ENCODE results near the gene ZNF618. TPM values are rescaled to one million over a fixed set of nuclear protein-coding genes. Genes with fewer than 3 reads are reported as not detected.

The ZNF618 gene
- total RNA-seq, 1 donor from 2014 or later, result 7.4 TPM

DNA sequence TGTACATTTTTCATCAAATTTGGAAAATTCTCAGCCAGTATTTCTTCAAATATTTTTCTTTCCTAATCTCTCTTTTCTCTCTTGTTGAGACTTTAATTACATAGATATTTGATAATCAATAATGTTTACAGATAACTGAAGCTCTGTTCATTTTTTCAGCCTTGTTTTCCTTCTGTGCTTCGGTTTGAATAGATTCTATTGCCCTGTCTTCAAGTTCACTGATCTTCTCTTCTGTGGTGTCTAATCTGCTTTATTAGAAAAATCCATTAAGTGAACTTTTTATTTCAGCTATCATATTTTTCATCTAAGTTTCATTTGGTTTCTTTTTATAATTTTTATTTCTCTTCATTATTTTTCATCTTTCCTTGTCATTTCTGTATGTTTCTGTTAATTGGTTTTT is 147.9 kb downstream of the ZNF618 start:
- H3K4me3 ChIP-seq, result no peak overlapping the region
- peaks cover 0 to 4% of the 10 kb centered on the region in 2 donors for H3K36me3 ChIP-seq
- no peak for DNase-seq (ENCODE audit: extremely low spot score in 2 of 2)
- no peak overlapping the region for H3K27ac ChIP-seq
- TF ChIP-seq POLR2AphosphoS5 (IDR thresholded peaks at IDR 0.05; ENCODE audit: insufficient read depth in 1 of 2, low read depth in 1 of 2) (no peak), POLR2A (IDR thresholded peaks at IDR 0.05) (no peak)
- TF ChIP-seq, protein P1, sequence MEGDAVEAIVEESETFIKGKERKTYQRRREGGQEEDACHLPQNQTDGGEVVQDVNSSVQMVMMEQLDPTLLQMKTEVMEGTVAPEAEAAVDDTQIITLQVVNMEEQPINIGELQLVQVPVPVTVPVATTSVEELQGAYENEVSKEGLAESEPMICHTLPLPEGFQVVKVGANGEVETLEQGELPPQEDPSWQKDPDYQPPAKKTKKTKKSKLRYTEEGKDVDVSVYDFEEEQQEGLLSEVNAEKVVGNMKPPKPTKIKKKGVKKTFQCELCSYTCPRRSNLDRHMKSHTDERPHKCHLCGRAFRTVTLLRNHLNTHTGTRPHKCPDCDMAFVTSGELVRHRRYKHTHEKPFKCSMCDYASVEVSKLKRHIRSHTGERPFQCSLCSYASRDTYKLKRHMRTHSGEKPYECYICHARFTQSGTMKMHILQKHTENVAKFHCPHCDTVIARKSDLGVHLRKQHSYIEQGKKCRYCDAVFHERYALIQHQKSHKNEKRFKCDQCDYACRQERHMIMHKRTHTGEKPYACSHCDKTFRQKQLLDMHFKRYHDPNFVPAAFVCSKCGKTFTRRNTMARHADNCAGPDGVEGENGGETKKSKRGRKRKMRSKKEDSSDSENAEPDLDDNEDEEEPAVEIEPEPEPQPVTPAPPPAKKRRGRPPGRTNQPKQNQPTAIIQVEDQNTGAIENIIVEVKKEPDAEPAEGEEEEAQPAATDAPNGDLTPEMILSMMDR (IDR thresholded peaks at IDR 0.05), result no peak
- H3K9me3 ChIP-seq, result peaks cover 2% of the 10 kb centered on the region
- no peaks in the 10 kb centered on the region for H3K27me3 ChIP-seq
- no peaks in the 10 kb centered on the region for H3K4me1 ChIP-seq
- intact Hi-C loops (cut with DNase I), result no loop called here

DNA sequence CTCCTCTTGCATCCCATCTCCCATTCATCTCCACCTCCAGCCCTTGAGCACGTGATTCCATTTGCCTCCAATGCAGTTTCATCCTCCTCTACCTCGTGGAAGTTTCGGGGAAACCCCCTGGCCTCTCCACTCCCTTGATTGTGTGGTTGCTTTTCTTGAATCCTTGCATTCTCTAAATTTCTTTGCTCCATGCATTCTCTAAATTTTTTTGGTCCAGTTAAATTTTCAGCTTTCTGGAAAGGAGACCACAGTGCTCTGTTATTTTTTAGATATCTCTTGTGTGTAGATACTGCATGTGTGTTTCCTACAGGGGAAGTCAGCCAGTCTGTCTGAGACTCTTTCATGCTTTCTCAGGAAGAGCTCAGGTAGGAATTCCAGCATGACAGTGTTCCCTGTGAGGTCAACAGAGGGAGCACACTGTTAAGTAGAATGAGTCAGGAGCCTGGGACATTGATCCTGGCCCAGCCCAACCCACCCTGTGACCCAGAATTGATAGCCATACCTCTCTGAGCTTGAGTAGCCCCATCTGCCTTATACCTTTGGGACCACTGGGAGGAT is 149.2 kb downstream of the ZNF618 start:
- DNase-seq (ENCODE audit: extremely low spot score in 2 of 2), result peak in 1 of 2 donors; percentile 49
- intact Hi-C loops (cut with DNase I), result no loop called here
- Histone ChIP-seq H3K4me1 (no peaks in the 10 kb centered on the region), H3K9me3 (peaks cover 2% of the 10 kb centered on the region), H3K27ac (no peak overlapping the region), H3K27me3 (no peaks in the 10 kb centered on the region), H3K4me3 (no peak overlapping the region), H3K36me3 (peaks cover 0 to 4% of the 10 kb centered on the region in 2 donors)
- TF ChIP-seq POLR2A (IDR thresholded peaks at IDR 0.05) (no peak), POLR2AphosphoS5 (IDR thresholded peaks at IDR 0.05; ENCODE audit: insufficient read depth in 1 of 2, low read depth in 1 of 2) (no peak)
- TF ChIP-seq, protein P1 (IDR thresholded peaks at IDR 0.05), result no peak

DNA sequence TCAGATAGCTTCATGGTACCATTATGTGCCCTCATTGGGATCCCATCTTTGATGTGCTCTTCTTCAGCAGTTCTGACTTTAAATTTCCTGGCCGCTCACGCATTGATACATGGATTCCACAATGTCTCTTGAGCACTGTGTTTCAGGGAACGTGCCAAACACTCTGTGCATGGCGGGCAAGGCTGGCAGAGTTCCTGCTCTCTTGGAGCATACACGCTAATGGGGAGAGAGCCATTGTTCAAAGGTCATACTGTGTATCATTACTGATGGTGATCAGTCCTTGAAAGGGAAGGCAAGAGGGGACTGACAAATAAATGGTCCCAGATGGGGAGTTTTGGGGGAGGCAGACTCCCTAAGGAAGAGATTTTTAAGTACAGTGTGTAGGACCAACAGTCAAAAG is 149.7 kb downstream of the ZNF618 start:
- Histone ChIP-seq H3K36me3 (peaks cover 0 to 4% of the 10 kb centered on the region in 2 donors), H3K9me3 (peaks cover 2% of the 10 kb centered on the region), H3K27ac (no peak overlapping the region), H3K4me1 (no peaks in the 10 kb centered on the region), H3K4me3 (no peak overlapping the region), H3K27me3 (no peaks in the 10 kb centered on the region)
- TF ChIP-seq POLR2AphosphoS5 (IDR thresholded peaks at IDR 0.05; ENCODE audit: insufficient read depth in 1 of 2, low read depth in 1 of 2) (no peak), POLR2A (IDR thresholded peaks at IDR 0.05) (no peak)
- TF ChIP-seq, protein P1 (IDR thresholded peaks at IDR 0.05), result no peak
- intact Hi-C loops (cut with DNase I), result no loop called here
- peak; percentile 40 to 64 for DNase-seq (ENCODE audit: extremely low spot score in 2 of 2)

DNA sequence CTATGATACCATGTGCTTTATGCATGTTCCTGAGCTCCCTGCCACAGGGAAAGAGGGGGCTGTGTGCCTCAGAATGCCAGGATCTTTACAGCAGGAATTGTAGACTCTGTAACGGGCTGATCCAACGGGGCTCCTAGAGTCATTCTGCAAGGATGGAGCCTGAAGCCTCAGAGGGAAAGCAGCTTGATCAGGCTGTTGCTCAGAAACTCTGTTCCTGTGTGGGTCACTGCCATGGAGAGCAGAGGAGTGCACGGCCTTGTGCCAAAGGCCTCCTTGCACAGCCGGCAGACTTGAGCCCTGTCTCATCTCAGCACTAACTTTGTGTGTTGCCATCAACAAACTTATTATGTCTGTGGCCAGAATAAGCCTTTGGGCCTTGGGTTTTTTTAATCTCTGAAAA is 150.2 kb downstream of the ZNF618 start:
- intact Hi-C loops (cut with DNase I), result no loop called here
- Histone ChIP-seq H3K9me3 (peaks cover 2% of the 10 kb centered on the region), H3K36me3 (peaks cover 0 to 4% of the 10 kb centered on the region in 2 donors), H3K27ac (no peak overlapping the region), H3K27me3 (no peaks in the 10 kb centered on the region), H3K4me3 (no peak overlapping the region), H3K4me1 (no peaks in the 10 kb centered on the region)
- no peak for TF ChIP-seq POLR2A (IDR thresholded peaks at IDR 0.05)
- TF ChIP-seq POLR2AphosphoS5 (IDR thresholded peaks at IDR 0.05; ENCODE audit: insufficient read depth in 1 of 2, low read depth in 1 of 2), result no peak
- TF ChIP-seq, protein P1 (IDR thresholded peaks at IDR 0.05), result no peak
- DNase-seq (ENCODE audit: extremely low spot score in 2 of 2), result peak; percentile 27 to 81

DNA sequence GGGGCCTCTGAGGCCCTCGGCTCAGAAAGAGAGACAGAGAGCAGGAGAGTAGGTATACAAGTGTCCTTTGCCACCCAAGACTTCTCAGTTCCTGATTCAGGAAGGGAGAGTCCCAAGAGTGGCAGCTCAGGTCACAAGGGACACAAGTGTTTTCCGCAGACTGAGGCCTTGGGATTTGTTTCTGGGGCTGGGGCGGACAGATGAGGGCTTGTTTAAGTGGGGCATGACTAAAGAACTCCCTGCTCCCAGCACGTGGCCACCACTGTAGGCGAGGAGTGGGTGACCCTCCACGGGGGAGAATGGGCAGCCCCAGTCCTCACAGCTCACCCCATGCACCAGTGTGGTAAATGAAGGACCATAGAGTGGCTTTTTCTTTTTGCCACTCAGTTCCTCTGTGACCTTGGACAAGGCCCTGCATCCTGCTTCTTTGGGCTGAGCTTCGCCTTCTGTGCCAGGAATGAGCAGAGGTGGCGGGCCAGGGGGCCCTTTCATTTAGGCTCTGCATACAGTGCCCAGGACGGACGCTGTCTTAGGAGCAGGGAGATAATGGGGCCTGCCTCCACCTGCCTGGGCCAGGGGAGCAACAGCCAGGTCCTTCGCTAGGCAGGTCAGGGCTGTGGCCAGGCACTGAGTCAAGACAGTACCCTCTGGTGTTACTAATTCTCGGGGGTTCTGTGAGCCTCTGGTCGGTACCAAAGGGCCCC is 151.2 kb downstream of the ZNF618 start:
- intact Hi-C loops (cut with DNase I), result no loop called here
- Histone ChIP-seq H3K27me3 (no peaks in the 10 kb centered on the region), H3K9me3 (peaks cover 2% of the 10 kb centered on the region), H3K36me3 (no peaks in the 10 kb centered on the region), H3K4me1 (no peaks in the 10 kb centered on the region), H3K4me3 (no peak overlapping the region), H3K27ac (no peak overlapping the region)
- peak; percentile 52 to 54 for DNase-seq (ENCODE audit: extremely low spot score in 2 of 2)
- TF ChIP-seq, protein P1 (IDR thresholded peaks at IDR 0.05), result no peak

Data from vagina (tissue), 2 donors.